NK-92 treated with Interleukin-12 subunit alpha and Interleukin-12 subunit beta, amount 100 ng/mL, for 24 hours (cell line): Measurements from ENCODE around the gene AK1.
A peak's percentile ranks its signal among the peaks of the same experiment; 100 is the strongest.

Experiments
- DNase-seq: peaks from one replicate; lab custom pipeline; 2025; lab: John Stamatoyannopoulos, UW

Gene AK1, protein sequence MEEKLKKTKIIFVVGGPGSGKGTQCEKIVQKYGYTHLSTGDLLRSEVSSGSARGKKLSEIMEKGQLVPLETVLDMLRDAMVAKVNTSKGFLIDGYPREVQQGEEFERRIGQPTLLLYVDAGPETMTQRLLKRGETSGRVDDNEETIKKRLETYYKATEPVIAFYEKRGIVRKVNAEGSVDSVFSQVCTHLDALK

DNA sequence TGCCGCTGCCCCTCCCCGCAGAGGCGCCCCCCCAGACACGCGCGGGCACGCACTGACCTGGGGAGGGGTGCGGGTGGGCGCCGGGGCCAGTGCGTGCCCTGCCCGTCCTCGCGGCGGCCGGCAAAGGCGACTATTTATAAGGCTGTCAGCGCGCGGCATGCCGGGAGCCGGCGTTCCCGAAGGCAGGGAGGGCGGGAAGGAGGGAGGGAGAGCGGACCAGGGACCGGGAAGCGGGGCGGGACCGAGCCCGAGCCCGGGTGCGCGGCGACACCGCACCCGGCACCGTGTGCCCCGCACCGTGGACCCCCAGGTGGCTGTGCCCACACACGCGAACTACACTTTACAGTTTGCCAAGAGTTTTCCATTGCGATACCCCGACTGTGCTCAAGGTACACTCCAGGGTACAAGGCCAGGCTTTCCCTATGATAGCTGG, at the start of gene AK1:
AK1 (minus strand) TSS at position 110 of the 433 bp plus-strand sequence. CDS start 3,058 bp downstream, outside the sequence.
- DNase-seq = no peak

DNA sequence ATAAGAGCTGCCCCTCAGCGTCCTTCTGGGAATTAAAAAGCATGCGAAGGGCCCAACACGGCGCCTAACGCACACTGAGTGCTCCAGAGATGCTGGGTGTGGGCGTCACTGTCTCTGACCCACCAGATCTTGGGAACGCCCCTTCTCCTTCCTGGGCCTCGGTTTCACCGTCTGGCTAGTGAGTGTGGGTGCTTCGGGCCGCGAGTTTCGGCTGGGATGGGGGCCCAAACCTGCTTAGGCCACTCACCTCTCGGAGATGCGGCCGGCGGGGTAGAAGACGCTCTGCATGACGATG, 49.4 kb upstream of the AK1 start:
- DNase-seq = no peak

DNA sequence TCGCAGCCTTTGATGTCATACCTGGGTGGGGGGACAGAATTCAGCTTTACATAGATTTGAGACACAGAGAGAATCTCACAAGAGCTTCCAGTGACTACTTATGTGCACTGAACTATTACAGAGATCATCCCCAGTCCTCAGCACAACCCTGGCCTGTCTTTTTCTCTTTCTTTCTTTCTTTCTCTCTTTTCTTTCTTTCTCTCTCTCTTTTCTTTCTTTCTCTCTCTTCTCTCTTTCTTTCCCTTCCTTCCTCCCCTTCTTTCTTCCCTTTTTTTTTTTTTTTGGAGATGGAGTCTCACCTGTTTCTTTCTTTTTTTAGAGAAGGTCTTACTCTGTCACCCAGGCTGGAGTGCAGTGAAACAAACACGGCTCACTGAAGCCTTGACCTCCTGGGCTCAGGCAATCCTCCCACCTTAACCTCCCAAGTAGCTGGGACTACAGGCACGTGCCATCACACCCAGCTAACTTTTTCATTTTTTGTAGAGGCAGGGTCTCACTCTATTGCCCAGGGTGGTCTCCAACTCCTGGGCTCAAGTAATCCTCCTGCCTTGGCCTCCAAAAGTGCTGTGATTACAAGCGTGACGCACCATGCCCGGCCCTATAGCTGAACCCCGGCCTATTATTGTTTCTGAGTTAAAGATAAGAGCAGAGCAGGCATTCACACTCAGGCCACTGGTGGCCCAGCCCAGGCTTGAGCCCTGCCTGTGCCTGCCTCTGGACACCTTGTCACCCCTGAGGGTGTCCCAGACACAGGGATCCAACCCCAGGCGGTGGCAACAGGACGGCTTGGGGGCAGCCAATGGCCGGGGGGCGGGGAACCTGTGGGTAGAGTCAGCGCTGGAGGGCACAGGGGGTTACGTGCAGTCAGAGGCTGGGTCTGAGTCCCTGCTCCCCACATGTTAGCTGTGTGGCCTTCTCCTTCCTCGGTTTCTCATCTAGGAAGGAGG, 48.8 kb upstream of the AK1 start:
- no peak for DNase-seq

DNA sequence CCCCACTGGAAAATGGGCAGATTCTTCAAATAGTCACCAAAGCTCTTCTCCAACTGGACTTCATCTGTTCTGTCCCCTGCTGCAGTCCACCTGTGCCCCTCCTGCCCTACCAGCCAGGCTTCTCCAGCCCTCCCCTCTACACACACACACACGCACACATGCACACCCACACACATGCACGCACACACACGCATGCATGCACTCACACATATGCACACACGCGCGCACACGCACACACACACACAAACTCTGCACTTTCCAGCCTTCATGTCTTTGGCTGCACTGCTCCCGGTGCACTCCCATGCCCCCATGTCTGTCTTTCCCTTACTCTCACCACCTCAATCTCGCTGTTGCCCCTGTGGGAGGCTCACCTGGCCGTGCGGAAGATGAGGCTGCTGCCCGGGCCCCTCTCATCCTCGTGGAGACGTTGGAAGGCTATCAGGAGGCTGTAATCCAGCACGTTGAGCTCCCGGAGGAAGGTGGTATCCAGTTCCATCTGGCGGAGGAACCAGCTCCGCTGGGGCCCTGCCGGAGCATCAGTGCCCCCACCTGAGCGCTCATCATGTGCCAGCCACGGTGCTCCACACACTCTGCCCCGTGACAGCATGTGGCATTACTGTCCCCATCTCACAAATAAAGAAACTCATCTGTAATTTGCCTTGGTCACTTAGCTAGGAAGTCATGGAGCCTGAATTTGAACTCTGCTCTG, 47.4 kb upstream of the AK1 start:
- no peak for DNase-seq

DNA sequence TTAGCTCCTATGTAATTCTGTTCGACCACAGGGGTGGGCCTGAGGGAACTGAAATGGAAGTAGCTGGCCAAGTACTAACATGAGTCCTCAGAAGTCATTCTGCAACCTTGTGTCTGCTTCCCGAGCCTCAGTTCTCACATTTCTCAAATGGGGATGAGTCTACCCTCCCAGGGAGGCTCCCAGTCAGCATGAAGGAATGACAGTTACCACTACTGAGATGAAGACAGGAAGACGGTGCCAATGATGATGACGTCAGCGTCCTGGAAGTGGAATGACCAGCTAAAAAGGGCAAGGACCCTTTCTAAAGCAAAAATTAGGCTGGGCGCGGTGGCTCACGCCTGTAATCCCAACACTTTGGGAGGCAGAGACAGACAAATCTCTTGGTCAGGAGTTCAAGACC, 46.3 kb upstream of the AK1 start:
- DNase-seq = no peak

DNA sequence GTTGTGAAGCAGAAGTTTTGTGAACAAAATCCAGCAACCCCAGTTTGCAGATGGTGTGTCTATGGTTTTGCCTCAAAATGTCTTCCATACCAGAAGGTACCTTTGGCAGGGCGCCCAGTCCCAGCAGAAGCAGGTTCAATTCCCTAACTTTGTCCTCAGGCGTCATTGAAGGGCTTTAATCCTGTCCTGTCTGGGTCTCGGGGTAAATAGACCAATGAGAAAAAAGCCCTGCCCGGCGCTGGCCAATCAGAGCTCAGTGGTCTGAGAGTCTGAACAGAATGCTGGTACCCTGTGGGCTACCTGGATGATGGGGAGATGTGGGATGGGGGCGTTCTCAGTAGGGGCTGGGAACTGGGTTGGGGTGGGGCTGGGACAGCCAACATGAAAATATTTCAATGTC, 45.6 kb upstream of the AK1 start:
- DNase-seq = no peak

DNA sequence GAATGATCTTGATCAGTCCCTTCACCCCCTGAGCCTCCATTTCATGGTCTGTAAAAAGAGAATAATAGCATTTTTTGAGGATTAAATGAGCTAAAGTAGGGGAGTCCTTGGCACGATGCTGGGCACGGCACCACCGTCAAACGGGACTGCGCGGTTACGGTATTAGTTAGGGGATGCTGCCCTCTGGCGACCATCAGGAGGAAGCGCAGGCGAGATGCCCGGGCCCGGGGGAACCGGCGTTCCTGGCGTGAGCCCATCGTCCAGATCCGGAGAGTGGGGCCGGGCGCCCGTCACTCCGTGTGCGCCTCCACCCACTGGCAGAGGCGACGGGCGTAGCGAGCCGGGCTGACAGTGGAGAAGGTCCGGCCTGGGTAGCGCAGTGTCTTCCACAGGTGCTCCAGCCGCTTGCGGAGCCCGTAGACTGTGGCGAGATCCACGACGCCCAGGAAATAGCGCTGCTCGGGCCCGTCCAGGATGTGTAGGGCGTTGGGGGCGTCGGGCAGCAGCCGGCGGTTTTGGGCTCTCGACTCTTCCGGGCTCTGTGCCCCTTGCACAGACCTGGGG, 44.2 kb upstream of the AK1 start:
- peak; percentile 38 for DNase-seq

DNA sequence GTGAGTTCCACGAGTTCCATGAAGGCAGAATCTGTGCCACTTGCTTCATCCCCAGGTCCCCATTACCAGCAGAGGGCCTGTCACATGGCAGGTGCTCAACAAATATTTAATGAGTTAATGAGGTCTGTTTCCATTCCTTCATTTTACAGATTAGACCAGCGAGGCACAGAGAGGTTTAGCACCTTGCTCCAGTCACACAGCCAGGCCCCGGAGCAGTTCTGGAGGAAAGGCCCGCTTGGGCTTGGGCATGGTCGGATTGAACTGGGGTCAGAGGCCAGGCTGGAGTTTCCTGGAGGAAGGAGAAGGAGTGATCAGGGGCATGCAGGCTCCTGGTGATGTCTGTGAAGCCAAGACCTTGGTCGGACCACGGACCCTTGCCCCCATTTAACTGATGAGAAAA, 43.3 kb upstream of the AK1 start:
- DNase-seq = no peak

DNA sequence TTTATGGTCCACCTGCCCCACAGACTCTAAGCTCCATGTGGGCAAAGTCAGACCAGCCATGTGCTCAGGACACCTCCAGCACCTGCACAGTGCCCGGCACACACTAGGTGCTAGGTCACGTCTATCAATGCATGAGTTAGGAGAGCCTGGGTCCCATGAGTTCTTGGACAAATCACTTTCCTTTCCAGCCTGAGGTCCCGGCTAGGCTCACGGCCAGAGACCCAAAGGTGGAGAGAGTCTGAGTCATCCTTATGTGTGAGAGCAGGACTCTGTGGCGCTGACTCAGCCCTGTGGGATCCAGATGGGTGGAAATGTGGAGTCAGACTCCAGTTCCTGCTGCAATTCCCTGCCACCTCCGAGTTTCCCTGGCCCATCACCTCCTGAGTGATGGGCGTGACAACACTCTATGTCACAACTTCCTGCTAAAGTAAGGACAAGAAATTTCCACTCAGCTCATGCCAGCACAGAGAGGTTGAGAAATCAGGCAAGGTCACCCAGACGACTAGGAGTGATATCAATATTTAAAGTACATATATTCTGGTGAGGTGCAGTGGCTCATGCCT, 41.9 kb upstream of the AK1 start:
- DNase-seq = peak; percentile 55

DNA sequence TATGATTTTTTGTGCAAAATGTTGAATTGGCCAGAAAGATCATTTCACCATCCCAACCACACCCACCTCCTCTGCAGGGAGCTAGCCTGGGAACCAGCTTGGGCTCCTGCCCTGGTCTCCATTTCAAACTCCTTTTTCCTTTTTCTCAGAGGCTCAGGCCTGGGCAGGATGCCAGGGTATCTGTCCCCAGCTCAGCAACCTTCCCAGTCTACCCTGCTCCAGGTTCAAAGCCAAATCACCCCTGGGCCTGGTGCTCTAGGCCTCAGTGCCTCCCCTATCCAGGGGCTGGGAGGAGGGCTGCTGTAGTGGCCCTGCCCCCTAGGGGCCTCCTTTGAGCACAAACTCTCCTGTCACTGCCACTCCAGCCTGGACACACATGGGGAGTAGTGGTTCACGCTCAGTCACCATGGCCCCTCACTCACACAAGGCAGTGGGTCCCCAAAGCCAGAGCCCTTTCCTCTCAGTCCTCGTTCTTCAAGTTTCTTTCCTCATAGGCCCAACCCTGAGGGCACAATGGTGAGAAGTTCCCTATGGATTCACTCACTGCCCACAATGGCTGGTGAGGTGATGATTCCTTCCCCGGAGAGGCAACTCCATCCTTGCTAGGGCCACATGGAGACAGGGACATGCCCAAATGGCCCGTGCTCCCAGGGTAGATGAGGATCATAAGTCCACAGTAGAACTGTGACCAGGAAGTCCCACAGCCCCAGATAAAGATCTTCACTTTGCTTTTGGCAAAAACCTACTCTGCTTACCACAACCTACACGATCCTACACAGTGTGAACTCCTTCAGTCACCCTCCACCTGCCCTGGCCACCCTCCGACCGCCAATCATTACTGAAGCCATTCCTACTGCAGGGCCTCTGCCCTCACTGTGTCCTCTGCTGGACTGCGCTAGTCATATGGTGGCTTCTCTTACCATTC, 41.0 kb upstream of the AK1 start:
- no peak for DNase-seq

DNA sequence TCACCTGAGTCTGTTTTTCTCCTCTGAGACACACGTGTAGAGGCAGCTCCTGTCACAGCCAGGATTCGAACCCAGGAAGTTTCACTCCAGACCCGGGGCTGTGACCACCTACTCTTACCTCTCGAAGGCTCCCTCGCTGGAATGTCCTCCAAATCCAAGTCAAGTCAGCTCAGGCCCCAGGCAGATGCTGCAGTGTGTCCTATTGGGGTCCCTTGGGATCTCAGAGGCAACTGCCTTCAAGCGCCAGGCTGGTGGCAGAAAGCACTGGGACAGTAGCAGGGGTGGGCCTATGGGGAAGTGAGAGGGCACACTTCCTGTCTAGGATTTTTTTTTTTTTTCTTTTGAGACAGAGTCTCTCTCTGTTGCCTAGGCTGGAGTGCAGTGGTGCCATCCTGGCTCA, 40.1 kb upstream of the AK1 start:
- no peak for DNase-seq

DNA sequence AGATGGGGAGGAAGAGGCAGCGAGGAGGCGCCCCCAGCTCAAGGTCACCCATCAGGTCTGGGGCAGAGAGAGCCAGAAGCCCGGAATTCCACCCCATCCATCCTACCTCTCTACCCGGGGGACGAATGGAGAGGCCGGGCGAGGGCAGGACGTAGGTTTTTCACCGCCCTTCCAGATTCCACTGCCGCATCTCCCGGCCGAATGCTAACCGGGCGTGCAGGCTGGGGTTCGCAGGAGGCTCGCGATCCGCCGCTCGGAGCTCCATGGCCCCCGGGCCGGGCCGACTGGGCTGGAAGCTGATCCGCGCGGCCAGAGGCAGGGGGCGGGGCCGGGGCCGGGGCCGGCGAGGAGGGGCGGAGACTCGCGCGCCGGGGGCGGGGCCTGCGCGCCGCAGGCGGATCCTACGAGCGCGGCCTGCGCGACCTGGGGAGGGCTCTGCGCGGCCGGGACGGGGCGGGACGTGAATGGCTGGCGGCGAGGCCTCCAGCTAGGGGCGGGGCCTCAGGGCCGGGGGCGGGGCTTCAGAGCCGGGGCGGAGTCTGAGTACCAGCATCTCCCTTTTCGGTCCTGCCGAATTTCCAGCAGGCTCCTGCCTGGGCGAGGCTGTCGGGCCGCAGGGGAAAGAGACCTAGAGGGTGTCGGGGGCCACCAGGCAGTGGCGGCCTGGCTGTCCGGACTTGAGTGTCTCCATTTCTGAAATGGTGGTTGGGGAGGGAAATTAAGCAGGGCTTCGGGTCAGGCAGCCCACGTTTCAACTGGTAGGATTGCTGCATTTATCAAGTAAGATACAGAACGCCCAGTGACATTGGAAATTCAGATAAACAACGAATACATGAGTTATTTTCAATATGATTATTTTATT, 39.5 kb upstream of the AK1 start, which contains the start of gene ST6GALNAC4:
ST6GALNAC4 (minus strand) TSS at position 322 of the 862 bp plus-strand sequence. CDS start 622 bp downstream, outside the sequence.
- DNase-seq = peak; percentile 82

DNA sequence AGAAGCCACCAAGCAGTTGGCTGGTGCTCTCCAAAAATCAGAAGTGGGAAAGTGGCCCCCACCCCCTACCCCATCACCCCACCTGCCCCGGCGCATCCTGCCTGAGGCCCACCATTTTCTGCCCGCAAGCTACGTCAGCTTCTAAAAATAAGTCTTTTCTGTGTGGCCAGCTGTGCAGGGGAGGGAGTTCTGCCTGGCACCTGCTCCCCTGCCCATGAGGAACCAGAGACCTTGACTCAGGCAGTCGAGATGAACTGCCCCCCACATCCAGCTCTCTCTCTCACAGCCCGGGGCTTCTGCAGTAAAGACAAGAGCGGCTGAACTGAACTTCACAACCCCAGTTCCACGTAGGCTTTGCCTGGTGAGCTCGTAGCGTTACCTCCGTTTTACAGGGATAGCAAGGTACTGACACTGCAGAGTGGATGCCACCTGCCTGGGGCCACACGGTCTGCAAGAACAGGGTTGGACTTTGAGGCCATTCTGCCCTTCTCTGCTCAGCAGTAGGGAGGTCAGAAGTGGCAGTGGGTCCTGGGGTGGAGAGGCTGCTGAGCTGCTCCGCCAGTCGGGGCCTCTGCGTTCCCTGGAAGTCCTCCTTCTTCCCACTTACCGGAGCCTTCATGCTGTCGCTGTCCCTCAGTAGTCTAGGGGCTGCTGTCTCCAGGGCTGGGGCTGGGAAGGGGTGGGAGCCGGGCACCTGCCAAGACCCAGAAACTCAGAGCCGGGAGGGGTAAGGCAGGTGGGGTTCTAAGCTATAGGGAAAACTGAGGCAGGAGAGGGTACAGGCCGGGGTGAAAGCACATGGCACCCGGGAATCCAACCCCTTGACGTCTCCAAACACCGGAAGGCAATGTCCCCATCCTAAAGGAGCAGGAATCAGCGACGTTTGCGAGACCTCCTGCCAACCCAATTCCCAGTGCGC, 38.6 kb upstream of the AK1 start:
- DNase-seq = no peak

DNA sequence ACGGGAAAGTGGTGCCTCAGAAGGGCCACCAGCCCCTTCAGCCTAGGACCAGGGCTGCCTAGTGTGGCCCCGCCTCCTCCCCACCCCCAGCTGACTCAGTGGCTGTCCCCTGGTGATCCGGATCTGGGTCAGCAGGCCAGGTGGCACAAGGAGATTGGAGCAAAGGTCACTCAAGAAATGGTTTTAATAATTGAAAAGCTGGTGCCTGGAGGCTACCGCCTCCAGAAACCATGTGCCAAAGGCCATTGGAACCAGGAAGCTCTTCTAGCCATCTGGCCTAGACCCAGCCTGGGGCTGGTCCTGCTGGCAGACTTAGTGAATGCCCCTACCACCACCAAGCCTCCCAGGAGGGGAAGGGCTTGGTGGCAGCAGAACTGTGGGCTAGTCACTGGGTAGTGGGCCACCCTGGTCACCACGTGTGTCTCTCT, 37.9 kb upstream of the AK1 start:
- no peak for DNase-seq

DNA sequence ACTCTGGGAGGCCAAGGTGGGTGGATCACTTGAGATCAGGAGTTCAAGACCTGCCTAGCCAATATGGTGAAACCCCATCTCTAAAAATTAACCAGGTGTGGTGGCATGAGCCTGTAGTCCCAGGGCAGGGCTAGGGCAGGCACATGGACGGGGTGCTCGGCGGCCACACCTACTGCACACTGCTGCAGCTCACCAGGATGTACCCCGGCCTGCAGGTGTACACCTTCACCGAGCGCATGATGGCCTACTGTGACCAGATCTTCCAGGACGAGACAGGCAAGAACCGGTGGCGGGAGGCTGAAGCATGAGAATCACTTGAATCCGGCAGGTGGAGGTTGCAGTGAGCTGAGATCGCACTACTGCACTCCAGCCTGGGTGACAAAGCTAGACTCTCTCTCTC, 36.2 kb upstream of the AK1 start:
- no peak for DNase-seq

DNA sequence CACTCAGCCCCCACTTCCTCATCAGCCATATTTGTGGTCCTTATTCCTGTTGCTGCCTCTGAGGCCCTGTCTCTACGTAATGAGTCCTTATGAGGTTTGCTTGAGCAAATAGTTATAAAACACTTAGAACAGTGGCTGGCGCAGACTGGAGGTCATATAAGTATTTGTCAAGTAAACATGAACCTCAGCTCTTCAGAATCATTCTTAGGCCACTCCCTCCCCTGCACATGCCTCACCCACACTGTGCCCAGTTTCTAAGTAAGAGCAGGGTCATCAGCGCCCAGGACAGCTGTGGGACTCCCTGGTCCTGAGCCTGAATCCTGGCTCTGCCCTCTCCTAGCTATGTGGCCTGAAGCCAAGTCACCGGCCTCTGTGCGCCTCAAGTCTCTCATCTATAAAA, 35.4 kb upstream of the AK1 start:
- no peak for DNase-seq

DNA sequence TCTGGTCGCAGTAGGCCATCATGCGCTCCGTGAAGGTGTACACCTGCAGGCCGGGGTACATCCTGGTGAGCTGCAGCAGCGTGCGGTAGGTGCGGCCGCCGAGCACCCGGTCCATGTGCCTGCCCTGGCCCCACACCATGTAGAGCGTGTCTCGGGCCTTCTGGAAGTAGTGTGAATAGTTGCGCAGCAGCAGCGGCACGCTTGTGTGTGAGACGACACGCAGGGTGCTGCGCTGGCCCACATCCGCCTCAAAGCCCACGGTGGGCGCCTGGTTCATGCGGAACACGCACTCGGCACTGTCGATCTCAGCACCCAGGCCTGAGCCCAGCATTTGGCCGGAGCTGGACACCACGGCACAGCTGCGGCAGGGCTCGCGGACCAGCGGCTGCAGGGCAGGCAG, 34.8 kb upstream of the AK1 start:
- no peak for DNase-seq

DNA sequence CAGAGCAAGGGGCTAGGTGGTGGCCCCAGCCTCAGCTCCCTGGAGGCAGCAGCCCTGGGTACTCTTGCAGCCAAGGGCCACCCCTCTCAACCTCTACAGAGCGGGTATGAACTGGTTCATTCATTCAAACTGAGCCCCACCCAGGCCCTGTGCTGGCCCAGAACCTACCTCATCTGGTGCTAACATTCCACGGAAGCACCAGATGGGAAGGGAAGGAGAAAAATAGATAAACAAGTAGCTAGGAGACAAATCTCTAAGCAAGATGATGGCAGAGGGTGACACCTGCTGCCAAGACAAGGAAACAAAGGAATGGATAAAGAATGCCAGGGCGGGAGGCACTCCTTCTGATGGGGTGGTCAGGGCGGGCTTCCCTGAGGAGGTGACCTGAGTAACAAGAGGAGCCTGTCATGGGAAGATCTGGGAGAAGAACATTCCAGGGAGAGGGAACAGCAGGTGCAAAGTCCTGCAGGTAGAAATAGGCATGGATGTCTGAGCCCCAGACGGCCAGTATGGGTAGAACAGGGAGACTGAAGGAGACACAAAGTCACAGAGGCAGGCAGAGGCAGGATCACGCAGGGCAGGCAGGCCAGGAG, 33.2 kb upstream of the AK1 start:
- DNase-seq = no peak

DNA sequence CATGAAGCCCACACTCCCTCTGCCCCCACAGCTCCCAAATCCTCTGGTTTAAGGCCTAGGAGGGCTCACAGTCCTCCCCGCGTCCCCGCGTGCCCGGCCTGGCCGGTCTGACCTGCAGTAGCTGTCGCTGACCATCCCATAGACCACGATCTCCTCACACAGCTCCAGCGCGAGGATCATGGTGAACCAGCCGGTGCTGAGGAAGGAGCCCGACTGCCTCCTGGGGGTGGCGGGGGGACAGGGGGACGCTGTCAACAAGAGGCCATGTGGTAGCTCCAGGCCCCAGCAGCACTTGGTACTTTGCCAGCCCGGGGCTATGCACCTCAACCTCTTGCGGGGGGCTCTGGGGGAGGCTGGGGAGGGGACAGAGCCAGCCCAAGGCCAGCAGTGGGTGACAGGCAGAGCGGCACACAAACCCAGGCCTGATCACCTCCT, 32.4 kb upstream of the AK1 start:
- DNase-seq = no peak
